Measurements from ENCODE around the gene SERPINA3.

DNA sequence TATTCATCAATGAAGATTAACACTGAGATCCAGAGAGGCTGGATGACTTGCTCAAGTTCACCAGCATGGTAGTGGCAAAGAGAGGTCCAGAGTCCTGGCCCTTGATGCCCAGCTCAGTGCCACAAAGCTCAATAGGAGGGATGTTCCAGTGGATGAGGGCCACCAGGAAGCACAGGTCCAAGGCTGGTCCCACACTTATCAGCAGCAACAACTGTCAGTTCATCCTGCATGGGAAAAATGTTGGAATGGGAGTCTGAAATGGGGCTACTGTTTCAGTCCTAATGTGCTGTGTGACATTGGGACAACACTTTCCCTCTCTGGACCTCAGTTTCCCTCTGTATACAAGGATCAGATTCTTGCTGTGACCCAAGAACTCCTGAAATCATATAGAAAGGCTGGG lies 19.7 kb upstream of the SERPINA3 start:
- no peak for TF ChIP-seq POLR2A (IDR thresholded peaks at IDR 0.05)
- TF ChIP-seq, protein P1, sequence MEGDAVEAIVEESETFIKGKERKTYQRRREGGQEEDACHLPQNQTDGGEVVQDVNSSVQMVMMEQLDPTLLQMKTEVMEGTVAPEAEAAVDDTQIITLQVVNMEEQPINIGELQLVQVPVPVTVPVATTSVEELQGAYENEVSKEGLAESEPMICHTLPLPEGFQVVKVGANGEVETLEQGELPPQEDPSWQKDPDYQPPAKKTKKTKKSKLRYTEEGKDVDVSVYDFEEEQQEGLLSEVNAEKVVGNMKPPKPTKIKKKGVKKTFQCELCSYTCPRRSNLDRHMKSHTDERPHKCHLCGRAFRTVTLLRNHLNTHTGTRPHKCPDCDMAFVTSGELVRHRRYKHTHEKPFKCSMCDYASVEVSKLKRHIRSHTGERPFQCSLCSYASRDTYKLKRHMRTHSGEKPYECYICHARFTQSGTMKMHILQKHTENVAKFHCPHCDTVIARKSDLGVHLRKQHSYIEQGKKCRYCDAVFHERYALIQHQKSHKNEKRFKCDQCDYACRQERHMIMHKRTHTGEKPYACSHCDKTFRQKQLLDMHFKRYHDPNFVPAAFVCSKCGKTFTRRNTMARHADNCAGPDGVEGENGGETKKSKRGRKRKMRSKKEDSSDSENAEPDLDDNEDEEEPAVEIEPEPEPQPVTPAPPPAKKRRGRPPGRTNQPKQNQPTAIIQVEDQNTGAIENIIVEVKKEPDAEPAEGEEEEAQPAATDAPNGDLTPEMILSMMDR (IDR thresholded peaks at IDR 0.05): no peak
